ENCODE results near the gene ADGRG1. TPM values are rescaled to one million over a fixed set of nuclear protein-coding genes. Genes with fewer than 3 reads are reported as not detected.
A peak's percentile ranks its signal among the peaks of the same experiment; 100 is the strongest.

The ADGRG1 gene
- total RNA-seq, 8 experiments from 2014 or later: 0.54 to 82.8 (median 48.8) TPM

DNA sequence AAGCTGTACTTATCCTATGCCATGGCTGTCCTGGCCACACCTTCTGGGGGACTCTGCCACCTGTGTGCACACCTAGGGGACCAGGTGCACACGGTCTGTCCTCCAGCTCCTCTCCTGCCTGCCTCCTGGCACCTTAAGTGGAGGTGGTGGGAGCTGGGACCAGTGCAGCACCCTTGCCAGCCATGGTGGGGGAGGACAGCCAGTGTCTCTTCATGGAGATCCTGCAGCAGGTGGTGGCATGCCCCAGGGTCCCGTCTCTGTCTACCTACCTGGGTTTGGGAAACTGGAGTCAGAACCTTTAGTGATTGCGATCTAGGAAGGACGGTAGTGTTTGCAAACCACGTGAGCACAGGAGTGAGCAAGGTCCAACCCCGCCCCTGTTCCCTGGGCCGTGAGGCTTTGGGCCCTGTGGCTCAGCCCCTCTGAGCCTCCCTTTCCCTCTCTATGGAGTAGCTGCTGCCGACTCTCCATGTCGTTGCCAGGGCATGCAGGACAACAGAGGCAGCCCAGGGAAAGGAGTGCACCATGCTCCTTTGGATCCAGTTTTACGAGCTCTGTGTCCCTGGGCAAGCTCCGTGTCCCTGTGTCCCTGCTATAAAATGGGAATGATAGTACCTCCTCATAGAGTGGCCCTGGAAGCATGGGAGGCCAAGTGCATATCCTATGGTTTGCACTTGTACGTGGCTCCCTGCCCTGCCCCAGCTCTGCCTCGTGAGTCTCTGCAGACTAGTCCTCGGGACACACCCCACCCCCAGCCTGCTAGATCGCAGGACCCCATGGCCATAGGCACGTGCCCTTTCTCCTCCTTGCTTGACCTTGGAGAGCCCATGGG is 7.1 kb downstream of the ADGRG1 start:
- H3K4me1 ChIP-seq (replicated peaks in 1 of 2): peaks cover 33 to 67% of the 10 kb centered on the region in 2 donors
- ATAC-seq (replicated peaks in 6 of 8): no peak
- 60 to 100% (median 78%) methylated on average over 1 to 9 of the region's 16 CpGs; no CpG with 5 or more reads in 5 of the 10 experiments for WGBS, 10 experiments
- no peak overlapping the region for H3K27ac ChIP-seq
- in situ Hi-C loops (cut with MboI; ENCODE audit: low pct_unique_long_range_greater_than_20kb in 2 of 9, low sequenced_read_pairs in 9 of 9, unreplicated experiment in 9 of 9): no loop called here
- H3K4me3 ChIP-seq: no peak overlapping the region

DNA sequence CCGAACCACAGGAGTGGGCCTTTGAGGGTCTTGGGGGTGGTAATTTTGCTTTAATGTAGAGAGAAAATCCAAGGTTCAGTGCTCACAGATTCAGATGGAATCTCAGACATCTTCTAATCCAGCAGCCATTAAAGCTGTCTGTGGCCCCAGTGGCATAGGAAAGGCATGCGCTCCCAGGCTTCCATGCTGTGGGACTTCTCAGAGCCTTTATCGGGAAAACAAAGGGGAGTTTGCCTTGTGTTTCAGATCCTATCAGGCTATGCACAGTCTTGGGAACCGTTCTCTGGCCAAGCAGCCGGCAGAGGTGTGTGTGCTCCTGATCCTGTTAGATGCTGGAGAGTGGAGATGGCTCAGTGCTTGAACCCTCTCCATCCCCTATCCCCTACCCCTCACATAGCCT is 7.8 kb downstream of the ADGRG1 start:
- in situ Hi-C loops (cut with MboI; ENCODE audit: low pct_unique_long_range_greater_than_20kb in 2 of 9, low sequenced_read_pairs in 9 of 9, unreplicated experiment in 9 of 9): no loop called here
- WGBS, 10 experiments: 91 to 100% (median 96%) methylated on average over 1 to 4 of the region's 5 CpGs; no CpG with 5 or more reads in 6 of the 10 experiments
- no peak for ATAC-seq (replicated peaks in 6 of 8)
- H3K4me3 ChIP-seq: no peak overlapping the region
- H3K4me1 ChIP-seq (replicated peaks in 1 of 2): peaks cover 39 to 67% of the 10 kb centered on the region in 2 donors
- H3K27ac ChIP-seq: no peak overlapping the region

- H3K4me1 ChIP-seq (replicated peaks in 1 of 2): peaks cover 38 to 65% of the 10 kb centered on the region in 2 donors
- H3K4me3 ChIP-seq: no peak overlapping the region
- H3K27ac ChIP-seq: peak overlapping the region; percentile 60 to 81
- in situ Hi-C loops (cut with MboI; ENCODE audit: low pct_unique_long_range_greater_than_20kb in 2 of 9, low sequenced_read_pairs in 9 of 9, unreplicated experiment in 9 of 9): no loop called here
- WGBS, 10 experiments: 67 to 100% (median 77%) methylated on average over 1 to 7 of the region's 8 CpGs; no CpG with 5 or more reads in 5 of the 10 experiments
- no peak for ATAC-seq (replicated peaks in 6 of 8)
Observed at GRCh38 chr16:57637020-57637419, 8.6 kb downstream of the ADGRG1 start.

DNA sequence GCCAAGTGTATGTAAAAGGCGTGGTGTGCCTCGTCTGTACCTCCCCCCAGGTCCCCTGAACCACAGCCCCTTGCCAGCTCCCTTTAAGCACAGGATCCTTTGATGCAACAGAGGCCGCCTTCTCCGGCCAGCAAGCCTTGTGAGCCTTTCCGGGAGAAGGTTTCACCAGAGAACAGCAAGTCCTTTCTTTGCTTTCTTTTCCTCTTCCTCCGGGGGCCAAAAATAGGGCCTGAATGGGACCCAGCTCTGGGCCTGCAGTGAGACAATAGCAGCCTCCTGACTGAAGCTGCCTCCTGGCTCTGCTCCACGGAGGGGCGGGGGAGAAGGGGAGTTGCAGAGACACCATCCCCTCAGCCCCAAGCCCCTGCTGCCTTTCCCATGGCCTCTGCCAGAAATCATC is 9.0 kb downstream of the ADGRG1 start:
- Histone ChIP-seq H3K27ac (peak overlapping the region; percentile 60 to 81), H3K4me1 (replicated peaks in 1 of 2) (peaks cover 38 to 65% of the 10 kb centered on the region in 2 donors), H3K4me3 (no peak overlapping the region)
- in situ Hi-C loops (cut with MboI; ENCODE audit: low pct_unique_long_range_greater_than_20kb in 2 of 9, low sequenced_read_pairs in 9 of 9, unreplicated experiment in 9 of 9): no loop called here
- peak in 5 of 8 experiments; percentile 23 to 47 (median 35) for ATAC-seq (replicated peaks in 6 of 8)
- 0 to 60% (median 25%) methylated on average over 1 to 4 of the region's 8 CpGs; no CpG with 5 or more reads in 5 of the 10 experiments for WGBS, 10 experiments

- in situ Hi-C loops (cut with MboI; ENCODE audit: low pct_unique_long_range_greater_than_20kb in 2 of 9, low sequenced_read_pairs in 9 of 9, unreplicated experiment in 9 of 9): no loop called here
- peaks cover 41 to 70% of the 10 kb centered on the region in 2 donors for H3K4me1 ChIP-seq (replicated peaks in 1 of 2)
- no peak overlapping the region for H3K4me3 ChIP-seq
- 45 to 100% (median 68%) methylated on average over 1 to 5 of the region's 6 CpGs; no CpG with 5 or more reads in 2 of the 10 experiments for WGBS, 10 experiments
- no peak for ATAC-seq (replicated peaks in 6 of 8)
- peak overlapping the region in 1 of 2 donors; percentile 86 for H3K27ac ChIP-seq
Observed at GRCh38 chr16:57637965-57638364, 9.5 kb downstream of the ADGRG1 start.

DNA sequence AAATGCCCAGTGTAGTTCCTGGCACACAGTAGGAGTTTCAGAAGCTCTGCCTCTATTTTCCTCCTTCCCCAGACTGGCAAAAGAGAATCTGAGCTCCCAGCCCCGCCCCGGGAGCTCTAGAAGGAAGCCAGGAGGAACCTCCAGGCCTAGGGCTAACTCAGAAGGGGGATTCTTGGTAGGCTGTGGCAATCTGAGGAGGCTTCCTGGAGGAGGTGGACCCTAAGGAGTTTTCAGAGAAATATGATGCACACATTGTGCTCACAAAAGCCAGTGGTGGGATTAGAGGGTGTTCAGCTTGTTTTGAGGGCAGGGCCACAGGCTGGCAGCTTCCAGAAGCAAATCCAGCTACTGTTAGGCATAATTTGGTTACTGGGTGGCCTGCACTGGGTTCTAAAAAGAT is 10.0 kb downstream of the ADGRG1 start:
- no peak for ATAC-seq (replicated peaks in 6 of 8)
- Histone ChIP-seq H3K27ac (peak overlapping the region; percentile 86 to 97), H3K4me1 (replicated peaks in 1 of 2) (peaks cover 46 to 74% of the 10 kb centered on the region in 2 donors), H3K4me3 (no peak overlapping the region)
- in situ Hi-C loops (cut with MboI; ENCODE audit: low pct_unique_long_range_greater_than_20kb in 2 of 9, low sequenced_read_pairs in 9 of 9, unreplicated experiment in 9 of 9): no loop called here
- 70 to 100% (median 85%) methylated on average over 1 to 2 of the region's 2 CpGs; no CpG with 5 or more reads in 6 of the 10 experiments for WGBS, 10 experiments

DNA sequence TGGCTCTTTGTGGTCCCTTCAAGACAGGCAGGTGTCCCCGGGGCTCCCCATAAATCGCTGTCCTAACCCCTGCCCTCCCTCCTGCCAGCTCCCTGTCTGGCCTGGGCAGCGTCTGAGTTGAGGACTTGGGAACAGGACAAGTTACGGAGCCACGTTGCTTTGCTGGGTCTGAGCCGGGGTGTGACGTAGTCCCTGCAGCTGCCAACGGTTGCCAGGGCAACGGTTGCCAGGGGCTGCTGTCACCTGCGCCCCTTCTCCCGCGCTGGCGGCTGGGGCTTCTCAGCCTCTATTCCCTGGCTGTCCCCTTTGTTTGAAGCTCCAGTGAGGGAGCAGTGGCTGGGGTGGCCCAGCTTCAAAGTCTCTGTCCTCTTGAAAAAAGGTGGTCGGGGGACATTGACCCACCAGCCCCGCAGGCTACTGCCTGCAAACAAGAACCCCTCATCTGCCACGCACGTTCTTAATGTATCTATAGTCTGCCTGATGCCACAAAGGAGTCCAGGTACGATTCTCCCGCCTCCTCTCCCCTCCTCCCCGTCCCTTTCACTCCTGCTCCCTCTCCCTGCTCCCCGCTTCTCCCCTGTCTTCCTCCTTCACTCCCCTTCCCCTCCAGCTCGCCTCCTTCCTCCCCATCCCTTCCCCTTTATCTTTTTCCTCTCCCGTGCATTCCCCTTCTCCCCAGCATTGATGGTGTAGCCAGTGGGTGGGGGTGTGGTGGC is 10.9 kb downstream of the ADGRG1 start:
- 0 to 40% (median 0%) methylated on average over 1 to 9 of the region's 23 CpGs; no CpG with 5 or more reads in 5 of the 10 experiments for WGBS, 10 experiments
- Histone ChIP-seq H3K4me3 (peak overlapping the region; percentile 31 to 49 (median 47)), H3K4me1 (replicated peaks in 1 of 2) (peaks cover 49 to 75% of the 10 kb centered on the region in 2 donors), H3K27ac (peak overlapping the region; percentile 86 to 97)
- in situ Hi-C loops (cut with MboI; ENCODE audit: low pct_unique_long_range_greater_than_20kb in 2 of 9, low sequenced_read_pairs in 9 of 9, unreplicated experiment in 9 of 9): no loop called here
- peak in 6 of 8 experiments; percentile 87 to 94 (median 92) for ATAC-seq (replicated peaks in 6 of 8)

- in situ Hi-C loops (cut with MboI; ENCODE audit: low pct_unique_long_range_greater_than_20kb in 2 of 9, low sequenced_read_pairs in 9 of 9, unreplicated experiment in 9 of 9): no loop called here
- H3K4me1 ChIP-seq (replicated peaks in 1 of 2): peaks cover 49 to 74% of the 10 kb centered on the region in 2 donors
- H3K4me3 ChIP-seq: peak overlapping the region; percentile 31 to 49 (median 47)
- ATAC-seq (replicated peaks in 6 of 8): no peak
- 60 to 100% (median 88%) methylated on average over 1 to 6 of the region's 9 CpGs; no CpG with 5 or more reads in 2 of the 10 experiments for WGBS, 10 experiments
- peak overlapping the region; percentile 86 to 97 for H3K27ac ChIP-seq
Observed at GRCh38 chr16:57640185-57640584, 11.8 kb downstream of the ADGRG1 start.

- no peak for ATAC-seq (replicated peaks in 6 of 8)
- Histone ChIP-seq H3K27ac (no peak overlapping the region), H3K4me1 (replicated peaks in 1 of 2) (peaks cover 52 to 74% of the 10 kb centered on the region in 2 donors), H3K4me3 (peak overlapping the region; percentile 31 to 49 (median 47))
- in situ Hi-C loops (cut with MboI; ENCODE audit: low pct_unique_long_range_greater_than_20kb in 2 of 9, low sequenced_read_pairs in 9 of 9, unreplicated experiment in 9 of 9): no loop called here
- 55 to 90% (median 82%) methylated on average over 1 to 4 of the region's 8 CpGs; no CpG with 5 or more reads in 6 of the 10 experiments for WGBS, 10 experiments
Observed at GRCh38 chr16:57640612-57641011, 12.2 kb downstream of the ADGRG1 start.

- Histone ChIP-seq H3K4me1 (replicated peaks in 1 of 2) (peaks cover 48 to 60% of the 10 kb centered on the region in 2 donors), H3K4me3 (no peak overlapping the region), H3K27ac (no peak overlapping the region)
- WGBS, 10 experiments: 0 to 100% (median 54%) methylated on average over 1 to 8 of the region's 11 CpGs; no CpG with 5 or more reads in 3 of the 10 experiments
- ATAC-seq (replicated peaks in 6 of 8): no peak
- in situ Hi-C loops (cut with MboI; ENCODE audit: low pct_unique_long_range_greater_than_20kb in 2 of 9, low sequenced_read_pairs in 9 of 9, unreplicated experiment in 9 of 9): no loop called here
Observed at GRCh38 chr16:57642160-57643135, 14.0 kb downstream of the ADGRG1 start.

- ATAC-seq (replicated peaks in 6 of 8): peak in 4 of 8 experiments; percentile 15 to 55 (median 21)
- no peak overlapping the region for H3K27ac ChIP-seq
- in situ Hi-C loops (cut with MboI; ENCODE audit: low pct_unique_long_range_greater_than_20kb in 2 of 9, low sequenced_read_pairs in 9 of 9, unreplicated experiment in 9 of 9): no loop called here
- 0 to 60% (median 20%) methylated on average over 1 to 2 of the region's 7 CpGs; no CpG with 5 or more reads in 7 of the 10 experiments for WGBS, 10 experiments
- H3K4me3 ChIP-seq: no peak overlapping the region
- H3K4me1 ChIP-seq (replicated peaks in 1 of 2): peaks cover 43 to 51% of the 10 kb centered on the region in 2 donors
Observed at GRCh38 chr16:57643147-57643874, 14.9 kb downstream of the ADGRG1 start.

Data from motor neuron (in vitro differentiated cells).